GM06990 (cell line): ENCODE measurements around the gene LRRC26.

Experiments
- DNase-seq: peaks from one replicate; pipeline ENCODE4 v3.0.0-alpha.2; 2011; ENCODE audit not compliant: insufficient read length; ENCODE audit errors: extremely low read depth
- H3K27me3 ChIP-seq: replicated peaks from 2 replicates; pipeline ENCODE4 v1.6.0; 2011; ENCODE audit warnings: low read length; ENCODE audit not compliant: control insufficient read depth, insufficient read depth
- H3K36me3 ChIP-seq: 2 replicates; pipeline ENCODE4 v1.5.1; 2011; ENCODE audit warnings: low read length; ENCODE audit not compliant: control insufficient read depth, insufficient read depth
- H3K4me3 ChIP-seq: replicated peaks from 2 replicates; pipeline ENCODE4 v1.5.1; 2011; ENCODE audit warnings: low read depth, mild to moderate bottlenecking, control low read depth, low read length
- CTCF ChIP-seq: IDR thresholded peaks from 2 replicates; pipeline ENCODE4 v1.5.1; 2011; ENCODE audit warnings: low read length, control low read depth, mild to moderate bottlenecking, inconsistent platforms; ENCODE audit not compliant: insufficient read depth, poor library complexity, severe bottlenecking

The LRRC26 gene

DNA sequence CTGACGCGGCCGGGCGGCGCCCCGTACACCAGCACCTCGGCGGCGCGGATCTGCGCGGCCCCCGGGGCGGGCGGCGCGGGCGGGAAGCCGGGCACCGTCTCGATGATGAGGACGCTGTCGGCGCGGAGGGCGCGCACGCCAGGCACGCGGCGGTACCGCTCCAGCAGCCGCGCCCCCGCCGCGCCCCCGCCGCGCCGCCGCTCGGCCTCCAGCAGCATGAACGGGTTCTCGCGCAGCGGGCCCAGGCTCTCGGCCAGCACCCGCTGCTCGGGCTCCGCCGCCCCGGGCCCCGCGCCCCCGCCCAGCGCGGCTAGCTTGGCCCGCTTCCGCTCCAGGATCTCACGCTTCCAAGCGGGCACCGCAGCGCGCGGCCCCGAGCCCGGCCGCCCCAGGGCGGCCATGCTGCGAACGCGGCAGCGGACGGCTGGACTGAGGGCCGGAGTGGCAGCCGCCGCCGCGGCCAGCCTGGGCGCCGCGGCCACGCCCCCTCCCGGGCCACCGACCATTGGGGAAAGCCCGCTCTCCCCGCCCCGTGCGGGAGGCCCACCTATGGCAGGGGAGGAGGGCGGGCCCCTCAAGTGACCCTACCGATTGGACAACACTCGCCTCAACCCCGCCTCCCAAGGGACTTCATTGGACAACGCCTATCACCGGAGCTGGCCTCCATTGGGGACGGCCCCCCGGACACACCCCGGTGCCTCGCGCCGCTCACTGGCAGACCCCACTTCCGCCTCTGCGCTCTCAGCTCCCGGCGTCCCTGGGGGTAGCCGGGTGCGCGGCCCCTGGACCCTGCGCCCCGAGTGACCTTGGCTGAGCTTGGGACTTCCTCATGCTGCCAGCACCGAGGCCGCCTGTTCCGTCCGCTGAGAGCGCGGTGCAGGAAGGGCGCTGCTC, 30.7 kb upstream of the LRRC26 start, which contains the start of gene TPRN:
TSS of gene TPRN (minus strand) at position 431 of the 894 bp plus-strand sequence. CDS start at position 401, 30 bp downstream.
- Histone ChIP-seq H3K36me3 (no peaks in the 10 kb centered on the region; the same call in 1 of the 2 replicates), H3K4me3 (peak within 1 kb of the TSS; percentile 90), H3K27me3 (no peaks in the 10 kb centered on the region)
- no peak for TF ChIP-seq CTCF
- peak; percentile 97 for DNase-seq

GRCh38 chr9:137199411-137200121, 29.7 kb upstream of the LRRC26 start:
- peak overlapping the region; percentile 57 for H3K4me3 ChIP-seq
- TF ChIP-seq CTCF, result no peak
- no peaks in the 10 kb centered on the region for H3K27me3 ChIP-seq
- no peaks in the 10 kb centered on the region; the same call in 1 of the 2 replicates for H3K36me3 ChIP-seq
- DNase-seq, result no peak

GRCh38 chr9:137198902-137199283, 29.0 kb upstream of the LRRC26 start:
- TF ChIP-seq CTCF, result no peak
- DNase-seq, result no peak
- no peaks in the 10 kb centered on the region; the same call in 1 of the 2 replicates for H3K36me3 ChIP-seq
- no peaks in the 10 kb centered on the region for H3K27me3 ChIP-seq
- H3K4me3 ChIP-seq, result no peak overlapping the region

GRCh38 chr9:137198051-137198901, 28.4 kb upstream of the LRRC26 start:
- no peak overlapping the region for H3K4me3 ChIP-seq
- H3K27me3 ChIP-seq, result no peaks in the 10 kb centered on the region
- TF ChIP-seq CTCF, result no peak
- no peak for DNase-seq
- H3K36me3 ChIP-seq, result no peaks in the 10 kb centered on the region; the same call in 1 of the 2 replicates

GRCh38 chr9:137195525-137196220, 25.8 kb upstream of the LRRC26 start:
- no peaks in the 10 kb centered on the region for H3K27me3 ChIP-seq
- peaks cover 6% of the 10 kb centered on the region for H3K36me3 ChIP-seq
- no peak for DNase-seq
- TF ChIP-seq CTCF, result no peak
- no peak overlapping the region for H3K4me3 ChIP-seq
